GM12878 (cell line): Measurements from ENCODE around the gene ZNF599. TPM values are rescaled to one million over a fixed set of nuclear protein-coding genes. Genes with fewer than 3 reads are reported as not detected.

Experiments used
- ATAC-seq: fragments of 200-7000 bp; cut with Tn5 transposase; 3 replicates; pipeline ENCODE4 v1.9.1; 2020; ENCODE audit warnings: mild to moderate bottlenecking, moderate library complexity
- BruUV-seq: library from RNA; stranded (reverse); fragments of 400-500 nt; replicated peaks from 2 replicates; lab custom pipeline; 2021; lab: Mats Ljungman, UMichigan
- CTCF ChIA-PET: fragments of 300-600 bp; sonication (Branson Sonifier 250); formaldehyde crosslinking; extraction: SDS; loops from one replicate; lab custom pipeline; 2021; ENCODE audit warnings: inconsistent platforms; lab: Yijun Ruan, JAX
- POLR2A ChIA-PET: fragments of 350-600 bp; formaldehyde crosslinking; extraction: SDS; loops from one replicate; lab custom pipeline; 2021; ENCODE audit warnings: inconsistent platforms; lab: Charles Lee
- RAD21 ChIA-PET: fragments of 300-600 bp; sonication (Branson Sonifier 250); formaldehyde crosslinking; loops from one replicate; lab custom pipeline; 2023; ENCODE audit warnings: antibody characterized with exemption; ENCODE audit not compliant: unreplicated experiment; lab: Charles Lee
- SMC1A ChIA-PET: fragments of 300-600 bp; sonication (Branson Sonifier 250); formaldehyde crosslinking; loops from one replicate; lab custom pipeline; 2023; ENCODE audit not compliant: unreplicated experiment, uncharacterized antibody; lab: Charles Lee
- DNase-seq: peaks from one replicate; pipeline ENCODE4 v3.0.0-alpha.2; 2011; ENCODE audit warnings: low read depth, low spot score
- FAIRE-seq: peaks from 3 replicates; lab custom pipeline; 2011; peaks lifted over from hg19 to GRCh38; lab: Jason Lieb, UNC
- H2AFZ ChIP-seq: 2 replicates; pipeline ENCODE4 v1.6.0; 2011; ENCODE audit warnings: low read depth, low read length, control low read depth; ENCODE audit not compliant: control insufficient read depth
- H3K27ac ChIP-seq: 2 replicates; pipeline ENCODE4 v1.5.1; 2011; ENCODE audit warnings: control low read depth; ENCODE audit not compliant: control insufficient read depth, insufficient read depth
- H3K27me3 ChIP-seq, 2 experiments: replicated peaks in 1 of 2; 2 replicates each; pipeline versions ENCODE4 v1.6.0 to v1.6.1; 2011; ENCODE audit warnings: low read length in 1 of 2; ENCODE audit not compliant: control insufficient read depth in 2 of 2, insufficient read depth in 2 of 2
- H3K36me3 ChIP-seq, 2 experiments: 2 replicates each; pipeline ENCODE4 v1.5.1; 2011; ENCODE audit warnings: low read length in 1 of 2; ENCODE audit not compliant: control insufficient read depth in 2 of 2, insufficient read depth in 2 of 2
- H3K4me1 ChIP-seq: 2 replicates; pipeline ENCODE4 v1.6.1; 2011; ENCODE audit warnings: mild to moderate bottlenecking, low read length, moderate library complexity, mixed read lengths; ENCODE audit not compliant: control insufficient read depth, insufficient read depth
- H3K4me2 ChIP-seq: 2 replicates; pipeline ENCODE4 v1.6.0; 2011; ENCODE audit warnings: control low read depth; ENCODE audit not compliant: control insufficient read depth, insufficient read depth
- H3K4me3 ChIP-seq: fragments of 200-600 bp; sonication (generic); 2 replicates; pipeline ENCODE4 v1.5.1; 2016
- H3K79me2 ChIP-seq: 2 replicates; pipeline ENCODE4 v1.6.0; 2011; ENCODE audit warnings: low read length; ENCODE audit not compliant: control insufficient read depth, insufficient read depth
- H3K9ac ChIP-seq: 2 replicates; pipeline ENCODE4 v1.8.0; 2011; ENCODE audit warnings: low read length, control low read depth, mixed read lengths; ENCODE audit not compliant: control insufficient read depth, insufficient read depth
- H3K9me3 ChIP-seq: replicated peaks from 3 replicates; pipeline ENCODE4 v1.5.1; 2011; ENCODE audit warnings: mild to moderate bottlenecking, low read length; ENCODE audit not compliant: control insufficient read depth, insufficient read depth
- H4K20me1 ChIP-seq: 2 replicates; pipeline ENCODE4 v1.6.0; 2011; ENCODE audit not compliant: control insufficient read depth, insufficient read depth
- BHLHE40 ChIP-seq, 2 experiments: fragments of 450-650 bp in 1 of 2; IDR thresholded peaks; 2 replicates each; pipeline ENCODE4 v1.6.1; 2011 to 2017; ENCODE audit warnings: low read depth in 2 of 2, borderline replicate concordance in 1 of 2, improper control_type of control experiment in 1 of 2, low read length in 1 of 2, mild to moderate bottlenecking in 1 of 2
- BMI1 ChIP-seq: fragments of 450-650 bp; IDR thresholded peaks from 2 replicates; pipeline ENCODE4 v1.6.1; 2016; ENCODE audit warnings: mild to moderate bottlenecking, moderate library complexity, borderline replicate concordance
- BRCA1 ChIP-seq: IDR thresholded peaks from 2 replicates; pipeline ENCODE4 v1.6.1; 2011; ENCODE audit warnings: low read depth, low read length, improper control_type of control experiment
- CHD2 ChIP-seq: IDR thresholded peaks from 2 replicates; pipeline ENCODE4 v1.6.1; 2011; ENCODE audit warnings: low read depth, low read length, improper control_type of control experiment, borderline replicate concordance
- DPF2 ChIP-seq: fragments of 450-650 bp; IDR thresholded peaks from 2 replicates; pipeline ENCODE4 v1.6.1; 2017; ENCODE audit warnings: mild to moderate bottlenecking
- EZH2 ChIP-seq: IDR thresholded peaks from 2 replicates; pipeline ENCODE4 v1.6.1; 2012; ENCODE audit warnings: low read depth, mild to moderate bottlenecking, control low read depth, inconsistent platforms, low read length, borderline replicate concordance; ENCODE audit not compliant: control insufficient read depth
- NBN ChIP-seq: fragments of 450-650 bp; IDR thresholded peaks from 2 replicates; pipeline ENCODE4 v1.6.1; 2016
- NFXL1 ChIP-seq: fragments of 450-650 bp; IDR thresholded peaks from 2 replicates; pipeline ENCODE4 v1.6.1; 2017; ENCODE audit warnings: antibody characterized with exemption, mild to moderate bottlenecking, borderline replicate concordance
- NFYA ChIP-seq: IDR thresholded peaks from 2 replicates; pipeline ENCODE4 v1.6.1; 2011; ENCODE audit warnings: low read depth, mild to moderate bottlenecking, low read length, improper control_type of control experiment, borderline replicate concordance
- PAX5 ChIP-seq: IDR thresholded peaks from 2 replicates; pipeline ENCODE4 v1.6.1; 2011; ENCODE audit warnings: low read depth, low read length, borderline replicate concordance
- POLR2A ChIP-seq: IDR thresholded peaks from 2 replicates; pipeline ENCODE4 v1.6.1; 2011; ENCODE audit warnings: low read depth, mild to moderate bottlenecking, low read length
- RAD51 ChIP-seq: fragments of 450-650 bp; IDR thresholded peaks from 2 replicates; pipeline ENCODE4 v1.6.1; 2016; ENCODE audit warnings: moderate library complexity, mild to moderate bottlenecking, inconsistent platforms
- RELA ChIP-seq: fragments of 450-650 bp; IDR thresholded peaks from 2 replicates; pipeline ENCODE4 v1.8.0; 2014; ENCODE audit warnings: borderline replicate concordance; ENCODE audit not compliant: partially characterized antibody
- SMC3 ChIP-seq: IDR thresholded peaks from 2 replicates; pipeline ENCODE4 v1.6.1; 2011; ENCODE audit warnings: low read length, improper control_type of control experiment, borderline replicate concordance
- WGBS: methylation state at CpG from one replicate; pipeline ENCODE4 v1.1.6; 2016; ENCODE audit warnings: low lambda C conversion rate; ENCODE audit not compliant: insufficient replicate concordance, insufficient coverage; ENCODE audit errors: missing lambda C conversion rate; 5-methylcytosine and 5-hydroxymethylcytosine counted together
- in situ Hi-C: fragments of 300-500 bp; cut with MboI; formaldehyde crosslinking; loops from 9 replicates; pipeline ENCODE4 v1.14.3; 2018; ENCODE audit warnings: mixed read lengths
- intact Hi-C: fragments of 100-400 bp; cut with micrococcal nuclease; formaldehyde crosslinking; loops from one replicate; pipeline ENCODE4 v1.14.2; 2022; ENCODE audit not compliant: unreplicated experiment
- polyA plus RNA-seq, 11 experiments: library from polyadenylated mRNA; depleted of rRNA in 4 of 11; unstranded in 6 of 11; stranded (reverse) in 5 of 11; fragments of >200 nt; fragmentation: Nextera tagmentation in 4 of 11; fragmentation: Illumina TruSeq in 1 of 11; extraction: Ambion mirVana in 4 of 11; extraction: Trizol in 1 of 11; gene quantifications; 1 replicate in 1 of 11; 2 replicates in 10 of 11; pipeline versions ENCODE4 v1.2.1 to v1.2.3, GENCODE V29; 2011 to 2016; ENCODE audit warnings: inconsistent platforms in 2 of 11, missing spikeins in 2 of 11, low read depth in 1 of 11
- total RNA-seq, 4 experiments: library from RNA; depleted of rRNA in 3 of 4; stranded (reverse); fragments of >200 nt in 3 of 4; fragmentation: Illumina TruSeq in 1 of 4; extraction: Trizol in 1 of 4; gene quantifications; 2 replicates each; pipeline versions ENCODE4 v1.2.1 to v1.2.3, GENCODE V29; 2013 to 2021
- TF ChIP-seq, protein P1 (sequence below): fragments of 450-650 bp; IDR thresholded peaks from 2 replicates; pipeline ENCODE4 v1.6.1; 2016; ENCODE audit warnings: mild to moderate bottlenecking
- TF ChIP-seq, protein P2 (sequence below): fragments of 450-650 bp; IDR thresholded peaks from 2 replicates; pipeline ENCODE4 v1.6.1; 2017; ENCODE audit warnings: low read depth, mild to moderate bottlenecking, moderate library complexity
- TF ChIP-seq, protein P3 (sequence below): fragments of 450-650 bp; IDR thresholded peaks from 2 replicates; pipeline ENCODE4 v1.6.1; 2014; ENCODE audit warnings: mild to moderate bottlenecking

The ZNF599 gene
- total and polyA plus RNA-seq, 10 of the 15 experiments (the other 5 are each of a cell fraction or from before 2014, with no cell fraction given) = 0.27 to 4.8 (median 1.9) TPM

DNA sequence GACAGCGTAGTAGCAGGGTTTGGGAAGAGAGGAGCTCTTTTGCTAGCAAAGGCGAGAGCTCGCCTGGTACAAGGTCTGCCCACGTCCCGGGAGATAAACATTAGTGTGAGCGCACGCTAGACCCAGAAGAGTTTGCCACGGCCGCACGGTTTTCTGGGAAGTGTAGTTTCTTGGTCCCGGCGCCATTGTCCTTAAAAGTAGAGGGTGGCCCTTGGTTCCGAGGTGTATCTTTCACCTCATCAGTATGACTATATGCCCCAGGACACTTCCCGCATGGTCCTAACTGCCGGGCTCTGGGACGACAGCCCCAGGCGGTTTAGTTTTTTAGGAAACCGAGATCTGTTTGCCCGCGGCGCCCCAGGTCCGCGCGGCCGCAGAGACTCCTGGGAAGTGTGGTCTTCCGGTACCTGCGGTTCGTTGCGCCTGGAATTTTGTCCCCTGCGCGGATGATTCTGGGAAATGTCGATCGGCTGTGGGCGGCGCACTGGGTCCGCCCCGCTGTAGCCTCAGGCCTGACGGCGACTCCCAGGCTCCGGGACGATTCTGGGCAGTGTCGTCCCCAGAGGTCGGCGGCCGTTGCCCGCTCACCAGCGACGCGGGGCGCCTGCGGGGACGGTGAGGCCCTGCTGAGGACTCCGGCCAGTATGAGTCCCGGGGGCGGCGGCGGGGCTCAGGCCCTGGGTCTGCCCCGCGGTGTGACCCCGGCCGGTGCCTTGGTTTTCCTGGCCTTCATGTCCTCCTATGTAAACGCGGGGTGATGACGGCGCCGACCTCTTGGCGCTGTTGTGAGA lies 39.1 kb downstream of the ZNF599 start, which contains the start of gene ZNF181 (continued):
- no peak; the same call in 1 of the 2 replicates for TF ChIP-seq SMC3
- no peak for TF ChIP-seq EZH2
- TF ChIP-seq, protein P1, sequence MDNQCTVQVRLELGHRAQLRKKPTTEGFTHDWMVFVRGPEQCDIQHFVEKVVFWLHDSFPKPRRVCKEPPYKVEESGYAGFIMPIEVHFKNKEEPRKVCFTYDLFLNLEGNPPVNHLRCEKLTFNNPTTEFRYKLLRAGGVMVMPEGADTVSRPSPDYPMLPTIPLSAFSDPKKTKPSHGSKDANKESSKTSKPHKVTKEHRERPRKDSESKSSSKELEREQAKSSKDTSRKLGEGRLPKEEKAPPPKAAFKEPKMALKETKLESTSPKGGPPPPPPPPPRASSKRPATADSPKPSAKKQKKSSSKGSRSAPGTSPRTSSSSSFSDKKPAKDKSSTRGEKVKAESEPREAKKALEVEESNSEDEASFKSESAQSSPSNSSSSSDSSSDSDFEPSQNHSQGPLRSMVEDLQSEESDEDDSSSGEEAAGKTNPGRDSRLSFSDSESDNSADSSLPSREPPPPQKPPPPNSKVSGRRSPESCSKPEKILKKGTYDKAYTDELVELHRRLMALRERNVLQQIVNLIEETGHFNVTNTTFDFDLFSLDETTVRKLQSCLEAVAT = 0 out of 2 replicates have a peak, but pooled peaks have one; percentile 52
- no peak for TF ChIP-seq NFYA

DNA sequence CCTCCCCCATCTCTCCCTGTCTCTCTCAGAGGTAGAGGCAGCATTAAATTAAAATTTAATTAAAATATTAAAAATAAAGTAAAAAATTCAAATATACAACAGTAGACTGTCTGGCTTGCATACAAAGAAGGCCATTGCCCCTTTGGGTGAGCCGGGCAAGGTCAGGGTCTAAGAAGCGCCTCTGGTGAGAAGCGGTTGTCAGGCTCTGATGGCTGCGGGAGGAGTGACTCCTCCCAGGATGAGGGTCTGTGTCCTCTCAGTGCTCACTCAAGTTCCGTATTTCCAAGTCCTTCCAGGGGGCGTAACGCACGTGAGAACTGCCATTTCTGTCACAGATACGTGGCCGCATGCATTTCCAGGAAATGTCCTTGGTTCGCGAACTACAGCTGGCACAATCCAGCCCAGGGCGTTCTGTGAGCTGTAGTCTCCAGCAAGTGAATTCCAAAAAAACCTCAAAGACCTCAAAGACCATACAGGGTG lies 39.7 kb downstream of the ZNF599 start:
- Histone ChIP-seq H3K27me3 (no peaks in the 10 kb centered on the region), H2AFZ (peak overlapping the region; percentile 97), H3K36me3 (no peaks in the 10 kb centered on the region), H3K9me3 (no peaks in the 10 kb centered on the region; the same call in 2 of the 3 replicates), H3K27ac (peak overlapping the region; percentile 89), H3K4me3 (peak overlapping the region; percentile 79), H3K79me2 (no peaks in the 10 kb centered on the region), H4K20me1 (no peaks in the 10 kb centered on the region), H3K9ac (peak overlapping the region; percentile 82), H3K4me1 (no peaks in the 10 kb centered on the region), H3K4me2 (peak overlapping the region; percentile 97)
- ChIA-PET SMC1A (interaction anchor here (1.4 kb wide), 1 partner anchor 39 kb away, joined by 5 read pairs; no protein-coding TSS in a partner anchor), RAD21 (interaction anchor here (0.6 kb wide), 1 partner anchor 1762 kb away, joined by 4 read pairs; the partner anchor contains the start of gene CEP89), CTCF (interaction anchor here (0.7 to 1.1 kb wide), 2 partner anchors 56 to 58 kb away, joined by 3 to 6 read pairs; partner anchors contain the start of gene ZNF302), POLR2A (no interaction called here)
- intact Hi-C loops (loop anchor here (1.0 to 5.0 kb wide), 2 partner anchors 39 to 56 kb away; partner anchors contain the start of genes SCGB2B2, ZNF302 and ZNF599), in situ Hi-C loops (no loop called here)
- ATAC-seq = peak; percentile 24
- no peak for FAIRE-seq
- DNase-seq = no peak
- BruUV-seq = TSS peak; percentile 93
- 3% methylated on average over 13 of the region's 13 CpGs for WGBS
- 0 out of 2 replicates have a peak, but pooled peaks have one; percentile 2 for TF ChIP-seq CHD2
- TF ChIP-seq, protein P2, sequence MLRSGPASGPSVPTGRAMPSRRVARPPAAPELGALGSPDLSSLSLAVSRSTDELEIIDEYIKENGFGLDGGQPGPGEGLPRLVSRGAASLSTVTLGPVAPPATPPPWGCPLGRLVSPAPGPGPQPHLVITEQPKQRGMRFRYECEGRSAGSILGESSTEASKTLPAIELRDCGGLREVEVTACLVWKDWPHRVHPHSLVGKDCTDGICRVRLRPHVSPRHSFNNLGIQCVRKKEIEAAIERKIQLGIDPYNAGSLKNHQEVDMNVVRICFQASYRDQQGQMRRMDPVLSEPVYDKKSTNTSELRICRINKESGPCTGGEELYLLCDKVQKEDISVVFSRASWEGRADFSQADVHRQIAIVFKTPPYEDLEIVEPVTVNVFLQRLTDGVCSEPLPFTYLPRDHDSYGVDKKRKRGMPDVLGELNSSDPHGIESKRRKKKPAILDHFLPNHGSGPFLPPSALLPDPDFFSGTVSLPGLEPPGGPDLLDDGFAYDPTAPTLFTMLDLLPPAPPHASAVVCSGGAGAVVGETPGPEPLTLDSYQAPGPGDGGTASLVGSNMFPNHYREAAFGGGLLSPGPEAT = no peak
- no peak for TF ChIP-seq DPF2
- peak; percentile 65; the same call in 1 of the 2 replicates for TF ChIP-seq NFXL1
- TF ChIP-seq BMI1 = no peak
- peak; percentile 89 to 90 for TF ChIP-seq BHLHE40 (IDR thresholded peaks at IDR 0.05; ENCODE audit: borderline replicate concordance in 1 of 2, low read depth in 2 of 2, low read length in 1 of 2)
- TF ChIP-seq POLR2A = no peak
- no peak for TF ChIP-seq BRCA1
- TF ChIP-seq RAD51 = no peak
- no peak for TF ChIP-seq RELA
- 0 out of 2 replicates have a peak, but pooled peaks have one; percentile 5 for TF ChIP-seq NBN
- TF ChIP-seq, protein P3, sequence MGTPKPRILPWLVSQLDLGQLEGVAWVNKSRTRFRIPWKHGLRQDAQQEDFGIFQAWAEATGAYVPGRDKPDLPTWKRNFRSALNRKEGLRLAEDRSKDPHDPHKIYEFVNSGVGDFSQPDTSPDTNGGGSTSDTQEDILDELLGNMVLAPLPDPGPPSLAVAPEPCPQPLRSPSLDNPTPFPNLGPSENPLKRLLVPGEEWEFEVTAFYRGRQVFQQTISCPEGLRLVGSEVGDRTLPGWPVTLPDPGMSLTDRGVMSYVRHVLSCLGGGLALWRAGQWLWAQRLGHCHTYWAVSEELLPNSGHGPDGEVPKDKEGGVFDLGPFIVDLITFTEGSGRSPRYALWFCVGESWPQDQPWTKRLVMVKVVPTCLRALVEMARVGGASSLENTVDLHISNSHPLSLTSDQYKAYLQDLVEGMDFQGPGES = no peak
- TF ChIP-seq PAX5 = no peak
